ENCODE results near the gene CXXC4.

Gene CXXC4

GRCh38 chr4:104502471-104502870, 7.8 kb upstream of the CXXC4 start:
- ChIA-PET POLR2A (no interaction called here), CTCF (interaction anchor here (1.0 to 1.4 kb wide), 3 partner anchors 13 to 359 kb away, joined by 3 to 4 read pairs (median 3); no protein-coding TSS in a partner anchor)
- TF ChIP-seq CTCF (IDR thresholded peaks at IDR 0.05; ENCODE audit: control extremely low read depth, extremely low read depth, low read depth, missing control alignments), result no peak
- DNase-seq (ENCODE audit: extremely low spot score), result no peak

GRCh38 chr4:104501290-104501689, 6.6 kb upstream of the CXXC4 start:
- POLR2A ChIA-PET, result no interaction called here
- DNase-seq (ENCODE audit: extremely low spot score), result no peak
- CTCF ChIA-PET, result interaction anchor here (0.9 to 1.2 kb wide), 4 partner anchors 9 to 57 kb away, joined by 3 to 4 read pairs (median 3); no protein-coding TSS in a partner anchor
- no peak for TF ChIP-seq CTCF (IDR thresholded peaks at IDR 0.05; ENCODE audit: control extremely low read depth, extremely low read depth, low read depth, missing control alignments)

GRCh38 chr4:104500442-104500841, 5.7 kb upstream of the CXXC4 start:
- ChIA-PET POLR2A (no interaction called here), CTCF (interaction anchor here (0.9 to 1.7 kb wide), 6 partner anchors 8 to 58 kb away, joined by 3 to 4 read pairs (median 3); no protein-coding TSS in a partner anchor)
- DNase-seq (ENCODE audit: extremely low spot score), result no peak
- no peak for TF ChIP-seq CTCF (IDR thresholded peaks at IDR 0.05; ENCODE audit: control extremely low read depth, extremely low read depth, low read depth, missing control alignments)

- ChIA-PET POLR2A (no interaction called here), CTCF (no interaction called here)
- DNase-seq (ENCODE audit: extremely low spot score), result no peak
These were observed 509 bp downstream of the CXXC4 start for GRCh38 chr4:104494185-104494584.

GRCh38 chr4:104493081-104493831, 1.4 kb downstream of the CXXC4 start:
- ChIA-PET CTCF (interaction anchor here (1.0 to 1.2 kb wide), 2 partner anchors 8 to 22 kb away, joined by 3 read pairs; no protein-coding TSS in a partner anchor), POLR2A (no interaction called here)
- no peak for TF ChIP-seq CTCF (IDR thresholded peaks at IDR 0.05; ENCODE audit: control extremely low read depth, extremely low read depth, low read depth, missing control alignments)
- no peak for DNase-seq (ENCODE audit: extremely low spot score)

More at GRCh38 chr4:104494185-104494584, 509 bp downstream of the CXXC4 start:
- TF ChIP-seq CTCF (IDR thresholded peaks at IDR 0.05; ENCODE audit: control extremely low read depth, extremely low read depth, low read depth, missing control alignments), result no peak

- no peak for TF ChIP-seq CTCF (IDR thresholded peaks at IDR 0.05; ENCODE audit: control extremely low read depth, extremely low read depth, low read depth, missing control alignments)
- ChIA-PET POLR2A (no interaction called here), CTCF (interaction anchor here (1.0 to 1.2 kb wide), 2 partner anchors 9 to 21 kb away, joined by 3 read pairs; no protein-coding TSS in a partner anchor)
- DNase-seq (ENCODE audit: extremely low spot score), result peak; percentile 41
These were observed 2.4 kb downstream of the CXXC4 start for GRCh38 chr4:104492183-104492771.
